ENCODE data around the gene BNC2. TPM values are rescaled to one million over a fixed set of nuclear protein-coding genes. Genes with fewer than 3 reads are reported as not detected.
A peak's percentile ranks its signal among the peaks of the same experiment; 100 is the strongest.

Gene BNC2
- polyA plus RNA-seq, 4 donors = 0.81 to 11.1 (median 1.3) TPM; not detected in 1

DNA sequence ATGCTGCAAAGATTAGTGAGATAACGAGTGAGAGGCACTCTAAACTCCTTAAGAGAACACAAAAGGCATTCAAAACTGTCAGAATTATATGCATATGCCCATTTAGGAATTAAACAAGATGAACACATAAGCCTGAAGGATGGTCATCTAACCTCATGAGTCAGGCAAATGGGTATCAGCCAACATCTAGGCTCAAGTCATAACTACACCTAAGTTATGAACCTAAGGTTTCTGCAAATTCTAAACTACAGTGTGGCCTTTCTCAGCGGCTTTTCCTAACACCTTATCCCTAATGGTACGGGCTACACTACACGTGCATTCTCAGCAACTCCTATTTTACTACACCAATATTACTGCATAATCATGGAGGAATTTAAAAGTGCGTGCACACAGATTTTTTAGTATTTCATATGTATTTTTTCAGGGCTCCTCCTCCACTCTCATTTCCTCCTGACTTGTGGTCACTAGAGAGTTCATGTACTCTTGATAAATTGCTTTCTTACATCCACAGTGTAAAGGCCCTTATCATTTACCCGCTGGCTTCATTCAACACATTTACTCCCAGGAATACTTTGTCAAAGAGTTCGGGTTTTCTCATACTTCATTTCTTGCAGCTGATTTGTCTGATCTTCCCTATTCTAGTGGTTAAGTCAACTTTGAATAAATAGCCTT, 316.5 kb downstream of the BNC2 start:
- H3K27ac ChIP-seq (ENCODE audit: low read depth in 1 of 3, low read length in 2 of 3) = no peak overlapping the region
- no peaks in the 10 kb centered on the region for H3K27me3 ChIP-seq (ENCODE audit: control insufficient read depth in 3 of 3, insufficient read depth in 3 of 3, low read length in 3 of 3)
- no peaks in the 10 kb centered on the region for H3K9me3 ChIP-seq (ENCODE audit: control insufficient read depth in 2 of 2, insufficient read depth in 1 of 2, low read depth in 1 of 2, low read length in 1 of 2)
- DNase-seq = no peak
- no peak overlapping the region for H3K4me3 ChIP-seq (ENCODE audit: low read depth in 1 of 3, low read length in 3 of 3)
- no peak for FAIRE-seq
- H3K36me3 ChIP-seq (ENCODE audit: control insufficient read depth in 3 of 3, insufficient read depth in 2 of 3, low read depth in 1 of 3, low read length in 3 of 3) = peaks cover 0 to 8% (median 0%) of the 10 kb centered on the region in 3 donors
- WGBS, 3 donors = 82 to 90% (median 82%) methylated on average over 7 of the region's 7 CpGs
- no peaks in the 10 kb centered on the region for H3K4me1 ChIP-seq (ENCODE audit: control insufficient read depth in 3 of 3, insufficient read depth in 2 of 3, low read depth in 1 of 3, low read length in 2 of 3)

DNA sequence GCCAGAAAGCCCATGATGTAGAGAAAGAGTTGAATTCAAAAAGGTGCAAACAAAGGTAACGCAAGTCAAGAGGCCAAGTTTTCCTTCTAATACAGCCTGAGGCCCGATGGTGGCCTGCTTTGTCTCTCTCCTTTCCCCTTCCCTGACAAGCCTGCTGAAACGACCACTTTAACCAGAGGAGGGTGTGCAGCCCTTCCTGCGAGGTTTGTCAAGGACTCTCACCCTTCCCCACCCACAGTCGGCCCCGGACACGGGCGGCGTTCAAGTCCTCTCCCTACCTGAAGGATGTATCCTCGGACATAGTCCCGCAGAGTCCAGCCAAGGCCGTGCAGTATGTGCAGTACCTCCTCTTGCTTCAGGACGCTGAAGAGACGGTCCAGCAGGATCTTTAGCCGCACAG, 318.2 kb downstream of the BNC2 start:
- DNase-seq (no peak), FAIRE-seq (no peak)
- 83 to 89% (median 87%) methylated on average over 15 of the region's 15 CpGs for WGBS, 3 donors
- H3K27me3 ChIP-seq (ENCODE audit: control insufficient read depth in 3 of 3, insufficient read depth in 3 of 3, low read length in 3 of 3) = no peaks in the 10 kb centered on the region
- H3K36me3 ChIP-seq (ENCODE audit: control insufficient read depth in 3 of 3, insufficient read depth in 2 of 3, low read depth in 1 of 3, low read length in 3 of 3) = peaks cover 0 to 8% (median 0%) of the 10 kb centered on the region in 3 donors
- H3K9me3 ChIP-seq (ENCODE audit: control insufficient read depth in 2 of 2, insufficient read depth in 1 of 2, low read depth in 1 of 2, low read length in 1 of 2) = no peaks in the 10 kb centered on the region
- no peaks in the 10 kb centered on the region for H3K4me1 ChIP-seq (ENCODE audit: control insufficient read depth in 3 of 3, insufficient read depth in 2 of 3, low read depth in 1 of 3, low read length in 2 of 3)
- H3K27ac ChIP-seq (ENCODE audit: low read depth in 1 of 3, low read length in 2 of 3) = no peak overlapping the region
- H3K4me3 ChIP-seq (ENCODE audit: low read depth in 1 of 3, low read length in 3 of 3) = no peak overlapping the region

DNA sequence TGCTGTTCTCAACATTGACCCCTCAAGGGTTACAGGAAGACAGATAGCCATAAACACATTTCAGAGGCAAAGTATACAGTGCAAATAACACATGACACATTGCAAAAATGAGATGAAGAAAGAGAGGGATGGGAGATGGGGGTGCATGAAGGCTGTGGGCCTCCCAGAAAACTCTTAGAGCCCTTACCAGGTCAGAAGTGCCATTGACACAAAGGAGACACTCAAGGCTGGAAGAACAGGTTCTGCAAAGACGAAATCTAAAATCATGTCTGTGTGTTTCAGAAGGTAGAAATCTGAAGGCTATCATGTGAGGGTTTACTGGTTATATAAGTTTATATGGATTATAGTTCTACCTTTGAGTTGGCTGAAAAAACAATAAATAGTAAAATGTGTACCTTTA, 318.8 kb downstream of the BNC2 start:
- DNase-seq = no peak
- Histone ChIP-seq H3K4me1 (ENCODE audit: control insufficient read depth in 3 of 3, insufficient read depth in 2 of 3, low read depth in 1 of 3, low read length in 2 of 3) (no peaks in the 10 kb centered on the region), H3K27me3 (ENCODE audit: control insufficient read depth in 3 of 3, insufficient read depth in 3 of 3, low read length in 3 of 3) (no peaks in the 10 kb centered on the region), H3K36me3 (ENCODE audit: control insufficient read depth in 3 of 3, insufficient read depth in 2 of 3, low read depth in 1 of 3, low read length in 3 of 3) (peaks cover 0 to 8% (median 0%) of the 10 kb centered on the region in 3 donors), H3K9me3 (ENCODE audit: control insufficient read depth in 2 of 2, insufficient read depth in 1 of 2, low read depth in 1 of 2, low read length in 1 of 2) (no peaks in the 10 kb centered on the region), H3K27ac (ENCODE audit: low read depth in 1 of 3, low read length in 2 of 3) (no peak overlapping the region), H3K4me3 (ENCODE audit: low read depth in 1 of 3, low read length in 3 of 3) (no peak overlapping the region)
- no peak for FAIRE-seq
- WGBS, 3 donors = 20 to 60% (median 40%) methylated on average over 1 of the region's 1 CpG

DNA sequence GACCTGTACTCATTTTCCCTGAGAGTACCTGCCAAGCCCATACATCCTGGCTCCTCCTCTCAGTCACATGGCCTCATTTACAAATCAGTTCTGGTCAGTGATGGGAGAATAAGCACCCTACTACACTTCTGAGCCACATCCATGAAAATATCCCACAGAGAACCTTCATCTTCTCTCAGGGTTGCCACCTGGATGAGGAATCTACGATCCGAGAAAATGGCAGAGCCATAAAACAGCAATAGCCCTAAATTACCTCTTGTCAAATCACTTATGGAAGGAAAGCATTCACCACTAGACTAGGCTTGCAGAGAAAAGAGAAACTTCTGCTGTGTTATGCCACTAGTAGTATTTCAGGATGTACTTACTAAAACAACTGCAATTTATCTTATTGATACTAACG, 324.8 kb downstream of the BNC2 start:
- no peaks in the 10 kb centered on the region for H3K27me3 ChIP-seq (ENCODE audit: control insufficient read depth in 3 of 3, insufficient read depth in 3 of 3, low read length in 3 of 3)
- no peak overlapping the region for H3K4me3 ChIP-seq (ENCODE audit: low read depth in 1 of 3, low read length in 3 of 3)
- no peaks in the 10 kb centered on the region for H3K4me1 ChIP-seq (ENCODE audit: control insufficient read depth in 3 of 3, insufficient read depth in 2 of 3, low read depth in 1 of 3, low read length in 2 of 3)
- no peak overlapping the region for H3K27ac ChIP-seq (ENCODE audit: low read depth in 1 of 3, low read length in 2 of 3)
- no peaks in the 10 kb centered on the region for H3K36me3 ChIP-seq (ENCODE audit: control insufficient read depth in 3 of 3, insufficient read depth in 2 of 3, low read depth in 1 of 3, low read length in 3 of 3)
- no peaks in the 10 kb centered on the region for H3K9me3 ChIP-seq (ENCODE audit: control insufficient read depth in 2 of 2, insufficient read depth in 1 of 2, low read depth in 1 of 2, low read length in 1 of 2)
- 36 to 68% (median 55%) methylated on average over 3 of the region's 3 CpGs for whole genome bisulfite sequencing, 3 donors
- FAIRE-seq (no peak), DNase-seq (no peak)

DNA sequence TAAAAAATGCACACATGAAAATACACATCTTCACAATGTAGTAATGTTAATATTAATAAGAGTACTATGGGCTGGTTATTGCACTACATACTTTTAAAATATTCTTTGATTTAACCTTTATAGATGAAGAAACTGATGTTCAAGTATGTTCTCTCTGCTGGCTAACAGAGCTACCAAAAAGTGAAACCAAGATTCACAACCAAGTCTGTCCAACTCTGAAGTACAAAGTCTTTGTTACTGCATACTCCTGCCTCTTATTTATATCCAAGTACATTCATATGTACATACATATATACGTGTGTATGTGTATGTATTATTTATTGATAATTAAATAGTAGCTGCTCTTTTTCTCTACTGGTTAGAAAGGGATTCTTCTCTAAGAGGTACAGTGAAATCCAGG, 325.6 kb downstream of the BNC2 start:
- Histone ChIP-seq H3K9me3 (ENCODE audit: control insufficient read depth in 2 of 2, insufficient read depth in 1 of 2, low read depth in 1 of 2, low read length in 1 of 2) (no peaks in the 10 kb centered on the region), H3K4me1 (ENCODE audit: control insufficient read depth in 3 of 3, insufficient read depth in 2 of 3, low read depth in 1 of 3, low read length in 2 of 3) (no peaks in the 10 kb centered on the region), H3K27me3 (ENCODE audit: control insufficient read depth in 3 of 3, insufficient read depth in 3 of 3, low read length in 3 of 3) (no peaks in the 10 kb centered on the region), H3K4me3 (ENCODE audit: low read depth in 1 of 3, low read length in 3 of 3) (no peak overlapping the region), H3K36me3 (ENCODE audit: control insufficient read depth in 3 of 3, insufficient read depth in 2 of 3, low read depth in 1 of 3, low read length in 3 of 3) (no peaks in the 10 kb centered on the region), H3K27ac (ENCODE audit: low read depth in 1 of 3, low read length in 2 of 3) (no peak overlapping the region)
- FAIRE-seq (no peak), DNase-seq (peak in 1 of 2 donors; percentile 24)
- WGBS, 3 donors = 14 to 50% (median 38%) methylated on average over 1 of the region's 1 CpG

DNA sequence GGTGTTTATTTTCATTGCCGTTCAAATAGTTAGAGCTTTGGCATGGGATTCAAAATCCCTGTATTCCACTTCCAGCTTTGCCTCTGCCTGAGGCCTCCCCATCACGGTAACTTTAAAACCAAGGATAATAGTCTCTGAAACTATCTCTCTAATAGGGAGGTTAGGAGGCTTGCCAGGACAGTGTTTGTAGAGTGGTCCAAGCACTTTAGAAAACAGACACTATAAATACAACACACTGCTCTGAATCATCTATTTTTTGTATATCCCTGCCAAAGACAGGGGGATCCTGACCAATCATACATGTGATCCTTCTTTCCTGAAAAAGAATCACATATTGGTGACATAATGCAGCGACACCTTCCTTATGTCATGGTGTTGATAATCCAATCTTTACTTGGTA, 326.8 kb downstream of the BNC2 start:
- Histone ChIP-seq H3K27me3 (ENCODE audit: control insufficient read depth in 3 of 3, insufficient read depth in 3 of 3, low read length in 3 of 3) (no peaks in the 10 kb centered on the region), H3K4me1 (ENCODE audit: control insufficient read depth in 3 of 3, insufficient read depth in 2 of 3, low read depth in 1 of 3, low read length in 2 of 3) (no peaks in the 10 kb centered on the region), H3K9me3 (ENCODE audit: control insufficient read depth in 2 of 2, insufficient read depth in 1 of 2, low read depth in 1 of 2, low read length in 1 of 2) (no peaks in the 10 kb centered on the region), H3K27ac (ENCODE audit: low read depth in 1 of 3, low read length in 2 of 3) (no peak overlapping the region), H3K4me3 (ENCODE audit: low read depth in 1 of 3, low read length in 3 of 3) (no peak overlapping the region), H3K36me3 (ENCODE audit: control insufficient read depth in 3 of 3, insufficient read depth in 2 of 3, low read depth in 1 of 3, low read length in 3 of 3) (no peaks in the 10 kb centered on the region)
- DNase-seq (no peak), FAIRE-seq (no peak)
- 72 to 89% (median 81%) methylated on average over 3 of the region's 3 CpGs for WGBS, 3 donors

DNA sequence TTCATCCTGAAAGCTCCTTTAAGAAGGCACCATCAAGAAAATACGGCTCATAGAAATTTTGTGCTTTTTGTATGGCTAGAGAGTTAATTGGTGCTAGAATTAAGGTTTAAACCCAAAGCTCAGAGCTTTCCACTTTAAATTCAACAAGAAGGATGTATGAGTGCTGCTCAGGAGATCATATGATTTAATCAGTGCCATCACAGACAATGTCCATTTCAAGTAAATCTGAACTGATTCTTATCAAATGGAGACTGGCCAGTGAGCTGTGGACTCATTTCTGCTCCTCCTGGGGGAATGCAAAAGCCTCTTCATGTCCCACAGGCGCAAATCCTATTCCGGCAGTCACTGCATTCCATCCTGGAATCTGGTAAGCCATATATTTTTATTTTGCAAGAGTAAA, 327.2 kb downstream of the BNC2 start:
- no peaks in the 10 kb centered on the region for H3K27me3 ChIP-seq (ENCODE audit: control insufficient read depth in 3 of 3, insufficient read depth in 3 of 3, low read length in 3 of 3)

DNA sequence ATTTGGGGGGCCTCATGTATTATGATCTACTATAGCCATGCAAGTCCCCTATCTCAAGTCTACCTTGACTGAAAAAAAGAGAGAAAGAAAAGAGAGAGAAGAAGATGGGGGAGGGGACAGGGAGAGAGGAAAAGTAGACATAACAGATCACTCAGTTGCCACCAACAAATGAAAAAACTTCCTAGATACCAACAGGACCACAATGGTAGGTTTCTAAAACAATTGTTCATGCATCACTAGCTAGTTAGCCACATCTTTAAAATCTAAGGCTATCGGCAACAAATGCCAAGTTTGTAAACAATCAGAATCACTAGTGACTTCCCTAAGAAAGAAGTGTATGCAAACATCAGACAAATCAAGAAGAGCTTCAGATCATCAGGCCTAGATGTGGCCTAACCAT, 328.2 kb downstream of the BNC2 start:
- FAIRE-seq = no peak
- Histone ChIP-seq H3K27me3 (ENCODE audit: control insufficient read depth in 3 of 3, insufficient read depth in 3 of 3, low read length in 3 of 3) (no peaks in the 10 kb centered on the region), H3K4me3 (ENCODE audit: low read depth in 1 of 3, low read length in 3 of 3) (no peak overlapping the region), H3K36me3 (ENCODE audit: control insufficient read depth in 3 of 3, insufficient read depth in 2 of 3, low read depth in 1 of 3, low read length in 3 of 3) (no peaks in the 10 kb centered on the region), H3K4me1 (ENCODE audit: control insufficient read depth in 3 of 3, insufficient read depth in 2 of 3, low read depth in 1 of 3, low read length in 2 of 3) (no peaks in the 10 kb centered on the region), H3K9me3 (ENCODE audit: control insufficient read depth in 2 of 2, insufficient read depth in 1 of 2, low read depth in 1 of 2, low read length in 1 of 2) (no peaks in the 10 kb centered on the region), H3K27ac (ENCODE audit: low read depth in 1 of 3, low read length in 2 of 3) (no peak overlapping the region)
- WGBS, 3 donors = 49 to 96% (median 72%) methylated on average over 1 of the region's 1 CpG
- no peak for DNase-seq

More for the DNA sequence above, 327.2 kb downstream of the BNC2 start:
- H3K4me1 ChIP-seq (ENCODE audit: control insufficient read depth in 3 of 3, insufficient read depth in 2 of 3, low read depth in 1 of 3, low read length in 2 of 3) = no peaks in the 10 kb centered on the region
- no peaks in the 10 kb centered on the region for H3K36me3 ChIP-seq (ENCODE audit: control insufficient read depth in 3 of 3, insufficient read depth in 2 of 3, low read depth in 1 of 3, low read length in 3 of 3)
- no peak overlapping the region for H3K27ac ChIP-seq (ENCODE audit: low read depth in 1 of 3, low read length in 2 of 3)
- 91 to 95% (median 91%) methylated on average over 3 of the region's 3 CpGs for WGBS, 3 donors
- no peaks in the 10 kb centered on the region for H3K9me3 ChIP-seq (ENCODE audit: control insufficient read depth in 2 of 2, insufficient read depth in 1 of 2, low read depth in 1 of 2, low read length in 1 of 2)
- DNase-seq (no peak), FAIRE-seq (no peak)
- H3K4me3 ChIP-seq (ENCODE audit: low read depth in 1 of 3, low read length in 3 of 3) = no peak overlapping the region
